Measurements from ENCODE around the gene GLRB.

Gene GLRB

GRCh38 chr4:157114671-157115070 is 38.7 kb downstream of the GLRB start:
- no peaks in the 10 kb centered on the region for H3K9me3 ChIP-seq

GRCh38 chr4:157115613-157116335 is 39.8 kb downstream of the GLRB start:
- Histone ChIP-seq H3K4me3 (ENCODE audit: low read depth, low read length) (no peak overlapping the region), H3K9me3 (no peaks in the 10 kb centered on the region), H3K36me3 (no peaks in the 10 kb centered on the region), H3K27me3 (no peaks in the 10 kb centered on the region), H3K4me1 (no peaks in the 10 kb centered on the region)
- no peak for TF ChIP-seq CTCF (IDR thresholded peaks at IDR 0.05; ENCODE audit: low read depth, low read length)
- no peak for DNase-seq

More at GRCh38 chr4:157114671-157115070, 38.7 kb downstream of the GLRB start:
- no peaks in the 10 kb centered on the region for H3K4me1 ChIP-seq
- DNase-seq, result no peak
- no peak overlapping the region for H3K4me3 ChIP-seq (ENCODE audit: low read depth, low read length)
- H3K27me3 ChIP-seq, result no peaks in the 10 kb centered on the region
- no peaks in the 10 kb centered on the region for H3K36me3 ChIP-seq
- no peak for TF ChIP-seq CTCF (IDR thresholded peaks at IDR 0.05; ENCODE audit: low read depth, low read length)

- no peaks in the 10 kb centered on the region for H3K4me1 ChIP-seq
- H3K27me3 ChIP-seq, result no peaks in the 10 kb centered on the region
- no peak for TF ChIP-seq CTCF (IDR thresholded peaks at IDR 0.05; ENCODE audit: low read depth, low read length)
- H3K4me3 ChIP-seq (ENCODE audit: low read depth, low read length), result no peak overlapping the region
- no peaks in the 10 kb centered on the region for H3K36me3 ChIP-seq
- no peak for DNase-seq
- H3K9me3 ChIP-seq, result no peaks in the 10 kb centered on the region
These were observed 45.5 kb downstream of the GLRB start for GRCh38 chr4:157121401-157121800.

- H3K36me3 ChIP-seq, result no peaks in the 10 kb centered on the region
- DNase-seq, result no peak
- H3K4me3 ChIP-seq (ENCODE audit: low read depth, low read length), result no peak overlapping the region
- H3K27me3 ChIP-seq, result no peaks in the 10 kb centered on the region
- no peaks in the 10 kb centered on the region for H3K4me1 ChIP-seq
- no peaks in the 10 kb centered on the region for H3K9me3 ChIP-seq
- TF ChIP-seq CTCF (IDR thresholded peaks at IDR 0.05; ENCODE audit: low read depth, low read length), result no peak
These were observed 51.6 kb downstream of the GLRB start for GRCh38 chr4:157127571-157127970.

- no peaks in the 10 kb centered on the region for H3K9me3 ChIP-seq
- H3K27me3 ChIP-seq, result no peaks in the 10 kb centered on the region
- no peaks in the 10 kb centered on the region for H3K4me1 ChIP-seq
- no peak overlapping the region for H3K4me3 ChIP-seq (ENCODE audit: low read depth, low read length)
- TF ChIP-seq CTCF (IDR thresholded peaks at IDR 0.05; ENCODE audit: low read depth, low read length), result no peak
- no peak for DNase-seq
- no peaks in the 10 kb centered on the region for H3K36me3 ChIP-seq
These were observed 52.4 kb downstream of the GLRB start for GRCh38 chr4:157128395-157128794.

- no peak for DNase-seq
- Histone ChIP-seq H3K27me3 (no peaks in the 10 kb centered on the region), H3K4me1 (no peaks in the 10 kb centered on the region), H3K4me3 (ENCODE audit: low read depth, low read length) (no peak overlapping the region), H3K9me3 (no peaks in the 10 kb centered on the region), H3K36me3 (no peaks in the 10 kb centered on the region)
- no peak for TF ChIP-seq CTCF (IDR thresholded peaks at IDR 0.05; ENCODE audit: low read depth, low read length)
These were observed 66.0 kb downstream of the GLRB start for GRCh38 chr4:157141976-157142375.
